ENCODE measurements around the gene PPIE. TPM values are rescaled to one million over a fixed set of nuclear protein-coding genes. Genes with fewer than 3 reads are reported as not detected.

The PPIE gene
- total and polyA plus RNA-seq, 2 of the 8 experiments (the other 6 are each of a cell fraction or from before 2014, with no cell fraction given) = 38.9 to 56.1 TPM

DNA sequence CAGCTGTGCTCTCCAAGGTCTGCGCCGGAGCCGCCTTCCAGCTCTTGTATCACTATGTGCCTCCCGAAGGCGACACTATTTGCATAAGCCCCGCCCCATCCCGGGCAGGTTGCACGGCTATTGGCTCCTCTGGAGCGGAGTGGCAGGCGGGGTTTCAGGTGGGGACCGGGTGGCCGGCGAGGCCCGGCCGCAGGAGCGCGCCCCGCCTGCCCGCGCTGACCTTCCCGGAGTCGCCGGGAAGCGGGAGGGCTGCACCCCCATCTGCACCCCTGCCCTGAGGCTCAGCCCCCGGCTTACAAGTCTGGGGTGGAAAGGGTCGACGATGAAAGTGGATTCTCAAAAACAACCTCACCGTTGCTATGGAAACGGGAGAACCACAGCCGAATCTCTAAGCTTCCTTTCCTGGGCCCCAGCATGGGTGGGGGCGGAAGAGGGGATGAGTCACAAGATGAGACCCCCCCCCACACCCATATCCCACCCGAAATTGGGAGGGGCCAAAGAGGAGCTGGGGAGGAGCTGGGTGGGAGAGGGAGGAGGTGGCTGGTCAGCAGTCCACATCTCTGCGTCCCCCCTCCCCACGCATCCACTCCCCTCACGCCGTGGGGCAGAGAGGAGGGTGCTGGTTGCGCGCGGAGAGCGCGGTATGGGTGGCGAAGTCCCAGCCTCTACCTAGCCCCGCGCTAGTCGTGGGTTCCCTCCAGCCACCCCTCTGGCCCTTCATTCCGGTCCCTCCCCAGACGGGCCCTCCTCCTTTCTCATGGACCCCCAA is 47.1 kb upstream of the PPIE start, which contains the start of gene HPCAL4 (continued):
- TF ChIP-seq CHD7 (IDR thresholded peaks at IDR 0.05; ENCODE audit: insufficient replicate concordance, low read length) (no peak), JUND (IDR thresholded peaks at IDR 0.05; ENCODE audit: low read length) (no peak), SIN3A (conservative IDR thresholded peaks at IDR 0.05 in 1 of 2, IDR thresholded peaks at IDR 0.05 in 1 of 2; ENCODE audit: low read depth in 1 of 2, low read length in 2 of 2) (peak in 1 of 2 experiments; percentile 70; a peak in 1 of 4 replicates), CHD1 (IDR thresholded peaks at IDR 0.05; ENCODE audit: low read depth, low read length) (no peak), EP300 (IDR thresholded peaks at IDR 0.05; ENCODE audit: borderline replicate concordance in 1 of 2, low read depth in 2 of 2, low read length in 2 of 2) (no peak), TAF1 (IDR thresholded peaks at IDR 0.05; ENCODE audit: low read depth, low read length) (peak; percentile 54; the same call in 1 of the 2 replicates), E2F6 (IDR thresholded peaks at IDR 0.05) (peak; percentile 15), NANOG (IDR thresholded peaks at IDR 0.05; ENCODE audit: insufficient read depth, low read depth, low read length, poor library complexity, severe bottlenecking) (no peak)
